ENCODE data around the gene CENATAC.

DNA sequence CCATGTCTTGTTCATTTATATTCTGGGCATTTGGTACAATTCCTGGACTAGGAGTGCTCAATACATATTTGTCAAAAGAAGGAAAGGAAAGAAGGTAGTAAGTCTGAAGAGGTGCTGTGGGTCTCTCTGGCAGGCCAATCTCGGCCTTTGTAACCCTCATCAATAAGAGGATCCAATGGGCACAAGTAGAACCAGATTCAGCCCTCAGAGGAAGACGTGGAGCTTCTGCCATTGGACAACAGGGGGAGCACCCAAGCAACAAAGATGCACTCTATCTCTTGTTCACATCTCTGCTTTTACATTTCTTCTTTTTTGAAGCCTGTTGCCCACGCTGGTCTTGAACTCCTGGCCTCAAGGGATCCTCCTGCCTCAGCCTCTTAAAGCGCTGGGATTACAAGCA, 67.4 kb downstream of the CENATAC start:
- TF ChIP-seq, protein P1, sequence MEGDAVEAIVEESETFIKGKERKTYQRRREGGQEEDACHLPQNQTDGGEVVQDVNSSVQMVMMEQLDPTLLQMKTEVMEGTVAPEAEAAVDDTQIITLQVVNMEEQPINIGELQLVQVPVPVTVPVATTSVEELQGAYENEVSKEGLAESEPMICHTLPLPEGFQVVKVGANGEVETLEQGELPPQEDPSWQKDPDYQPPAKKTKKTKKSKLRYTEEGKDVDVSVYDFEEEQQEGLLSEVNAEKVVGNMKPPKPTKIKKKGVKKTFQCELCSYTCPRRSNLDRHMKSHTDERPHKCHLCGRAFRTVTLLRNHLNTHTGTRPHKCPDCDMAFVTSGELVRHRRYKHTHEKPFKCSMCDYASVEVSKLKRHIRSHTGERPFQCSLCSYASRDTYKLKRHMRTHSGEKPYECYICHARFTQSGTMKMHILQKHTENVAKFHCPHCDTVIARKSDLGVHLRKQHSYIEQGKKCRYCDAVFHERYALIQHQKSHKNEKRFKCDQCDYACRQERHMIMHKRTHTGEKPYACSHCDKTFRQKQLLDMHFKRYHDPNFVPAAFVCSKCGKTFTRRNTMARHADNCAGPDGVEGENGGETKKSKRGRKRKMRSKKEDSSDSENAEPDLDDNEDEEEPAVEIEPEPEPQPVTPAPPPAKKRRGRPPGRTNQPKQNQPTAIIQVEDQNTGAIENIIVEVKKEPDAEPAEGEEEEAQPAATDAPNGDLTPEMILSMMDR (IDR thresholded peaks at IDR 0.05; ENCODE audit: poor library complexity, severe bottlenecking): peak; percentile 31
- TF ChIP-seq TAF1 (IDR thresholded peaks at IDR 0.05; ENCODE audit: low read depth): no peak

All from neural cell (in vitro differentiated cells).